Hippocampal formation (tissue), 2 donors: ENCODE results near the gene IFNA4.
"Not testable (repeated sequence)": the region's sequence is repeated elsewhere in the genome, so short reads cannot be mapped to it uniquely, and the experiment has no call there.

ENCODE experiments used
- DNase-seq, 2 donors: peaks; one replicate each; lab custom pipeline; 2025; lab: John Stamatoyannopoulos, UW

The IFNA4 gene

DNA sequence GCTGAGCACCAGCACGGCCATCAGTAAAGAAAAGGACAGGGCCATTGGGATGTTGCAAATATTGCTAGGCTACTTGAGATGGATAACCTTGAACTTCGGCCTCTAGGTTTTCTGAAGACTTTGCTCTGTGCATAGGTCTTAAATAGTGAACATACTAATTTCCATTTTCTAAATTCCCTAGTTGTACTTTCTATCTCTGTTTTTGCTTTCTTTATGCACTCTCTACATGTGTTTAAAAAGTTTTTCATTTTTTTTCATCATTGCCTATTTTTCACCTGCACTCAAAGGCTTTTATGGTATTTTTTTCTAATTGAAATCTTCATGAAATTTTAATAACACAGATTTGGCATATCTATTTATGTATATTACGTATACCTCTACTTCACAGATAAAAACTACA lies at the start of gene IFNA4:
Gene IFNA4, minus strand, starts transcription at position 101 of the 400 bp plus-strand sequence. Its CDS starts 56 bp downstream, at position 45.
- not testable (repeated sequence) for DNase-seq

DNA sequence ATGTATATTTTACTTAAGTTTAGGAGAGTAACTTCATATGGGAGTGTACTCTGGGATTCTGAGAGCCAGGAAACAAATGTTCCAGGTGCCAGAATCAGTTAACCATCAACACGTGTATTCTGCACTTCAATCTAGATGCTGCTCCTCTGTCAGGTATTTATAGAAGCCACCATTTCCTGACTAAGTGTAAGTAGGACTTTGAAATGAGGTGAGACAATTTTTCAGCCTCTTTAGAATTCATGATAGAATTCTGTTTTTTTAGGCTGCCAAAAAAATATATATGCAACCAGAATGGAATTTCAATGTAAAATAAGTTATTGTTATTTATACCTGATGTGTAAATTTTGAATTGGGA lies 49.0 kb upstream of the IFNA4 start:
- DNase-seq: not testable (repeated sequence)

DNA sequence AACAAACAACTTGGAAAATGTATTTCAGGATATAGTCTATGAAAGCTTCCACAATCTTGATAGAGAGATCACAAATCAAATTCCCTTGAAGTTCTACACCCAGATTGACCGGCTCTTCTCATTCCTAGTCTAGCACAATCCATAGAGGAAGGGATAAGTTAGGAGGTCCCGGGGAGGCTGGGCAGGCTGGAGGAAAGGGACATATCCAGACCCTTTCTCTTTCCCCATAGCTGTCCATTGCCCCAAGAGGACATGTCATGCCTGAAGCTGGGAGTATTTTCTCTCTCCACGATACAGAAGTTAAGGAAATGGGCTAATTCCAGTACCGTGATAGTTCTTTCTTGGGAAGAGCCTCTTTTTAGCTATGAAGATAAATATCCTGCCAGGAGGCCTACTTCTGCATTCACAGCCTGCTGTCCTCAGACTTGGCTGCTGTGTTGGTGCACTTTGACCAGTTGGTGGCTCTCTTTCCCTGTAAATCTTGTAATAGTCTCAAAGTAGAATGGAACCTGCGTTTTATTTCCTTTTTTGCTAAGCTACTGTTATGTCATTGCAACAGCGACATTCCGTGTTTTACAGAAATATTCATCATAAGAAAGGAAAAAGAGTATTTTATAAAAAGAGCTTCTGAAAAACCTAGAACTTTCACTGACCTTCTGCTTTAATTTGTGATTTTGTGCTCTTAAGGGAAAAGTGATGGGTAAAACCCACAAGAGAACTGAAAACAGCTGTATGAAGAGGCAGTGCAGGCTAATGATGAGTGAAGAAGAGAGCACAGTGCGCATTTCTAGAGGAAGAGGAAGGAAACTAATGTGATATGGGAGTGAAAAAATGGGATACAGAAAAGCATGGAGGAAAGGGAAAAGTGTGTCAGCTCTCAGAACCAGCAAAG lies 48.3 kb upstream of the IFNA4 start:
- peak; percentile 6 to 62 for DNase-seq

DNA sequence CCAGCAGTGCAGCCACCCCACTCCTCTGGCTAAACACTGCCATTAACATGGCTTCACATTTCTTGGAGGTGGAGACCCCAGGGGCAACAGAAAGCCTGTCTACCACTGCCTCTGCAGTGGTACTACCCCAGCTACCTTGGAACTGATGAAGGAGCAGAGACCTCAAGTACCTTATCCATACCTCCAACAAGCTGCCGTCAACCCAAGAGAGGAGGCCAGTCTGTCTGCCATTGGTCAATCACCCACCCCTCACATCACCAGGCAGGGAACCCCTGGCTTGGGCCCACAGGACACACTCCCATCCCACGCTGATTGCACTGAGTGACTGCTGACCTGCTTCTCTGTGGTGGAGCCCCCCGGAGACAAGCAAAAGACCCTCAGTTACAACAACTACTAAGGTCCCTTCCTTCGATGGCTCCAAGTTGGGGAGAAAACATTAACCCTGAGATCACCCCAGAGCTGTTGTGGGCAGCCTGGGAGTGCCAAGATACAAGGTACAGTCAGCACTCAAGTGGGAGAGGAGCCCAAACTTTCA lies 46.8 kb upstream of the IFNA4 start:
- DNase-seq: no peak

GRCh38 chr9:21233258-21233657 lies 45.9 kb upstream of the IFNA4 start:
- DNase-seq: no peak

- no peak for DNase-seq
Measured at GRCh38 chr9:21228122-21228521, 40.7 kb upstream of the IFNA4 start, which contains the start of gene IFNA17. Gene IFNA17 (minus strand): TSS chr9:21228222. CDS start chr9:21228173, 49 bp downstream.

DNA sequence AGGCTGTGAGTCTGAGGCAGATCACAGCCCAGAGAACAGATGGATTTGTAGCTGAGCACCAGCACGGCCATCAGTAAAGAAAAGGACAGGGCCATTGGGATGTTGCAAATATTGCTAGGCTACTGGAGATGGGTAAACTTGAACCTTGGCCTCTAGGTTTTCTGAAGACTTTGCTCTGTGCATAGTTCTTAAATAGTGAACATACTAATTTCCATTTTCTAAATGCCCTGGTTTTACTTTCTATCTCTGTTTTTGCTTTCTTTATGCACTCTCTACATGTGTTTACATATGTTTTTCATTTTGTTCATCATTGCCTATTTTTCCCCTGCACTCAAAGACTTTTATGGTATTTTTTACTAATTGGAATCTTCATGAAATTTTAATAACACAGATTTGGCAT lies 29.8 kb upstream of the IFNA4 start, which contains the start of gene IFNA16:
Gene IFNA16, minus strand, starts transcription at position 101 of the 400 bp plus-strand sequence. Its CDS starts 6 bp downstream, at position 95.
- DNase-seq: not testable (repeated sequence)

DNA sequence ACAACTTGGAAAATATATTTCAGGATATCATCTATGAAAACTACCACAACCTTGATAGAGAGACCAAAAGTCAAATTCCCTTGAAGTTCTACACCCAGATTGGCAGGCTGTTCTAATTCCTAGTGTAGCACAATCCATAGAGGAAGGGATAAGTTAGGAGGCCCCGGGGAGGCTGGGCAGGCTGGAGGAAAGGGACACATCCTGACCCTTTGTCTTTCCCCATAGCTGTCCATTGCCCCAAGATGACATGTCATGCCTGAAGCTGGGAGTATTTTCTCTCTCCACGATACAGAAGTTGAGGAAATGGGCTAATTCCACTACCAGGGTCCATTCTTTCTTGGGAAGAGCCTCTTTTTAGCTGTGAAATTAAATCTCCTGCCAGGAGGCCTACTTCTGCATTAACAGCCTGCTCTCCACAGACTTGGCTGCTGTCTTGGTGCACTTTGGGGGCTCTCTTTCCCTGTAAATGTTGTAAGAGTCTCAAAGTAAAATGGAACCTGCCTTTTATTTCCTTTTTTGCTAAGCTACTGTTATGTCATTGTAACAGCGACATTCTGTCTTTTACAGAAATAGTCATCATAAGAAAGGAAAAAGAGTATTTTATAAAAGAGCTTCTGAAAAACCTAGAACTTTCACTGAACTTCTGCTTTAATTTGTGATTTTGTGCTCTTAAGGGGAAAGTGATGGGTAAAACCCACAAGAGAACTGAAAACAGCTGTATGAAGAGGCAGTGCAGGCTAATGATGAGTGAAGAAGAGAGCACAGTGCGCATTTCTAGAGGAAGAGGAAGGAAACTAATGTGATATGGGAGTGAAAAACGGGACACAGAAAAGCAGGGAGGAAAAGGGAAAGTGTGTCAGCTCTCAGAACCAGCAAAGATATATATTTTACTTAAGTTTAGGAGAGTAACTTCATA lies 26.3 kb upstream of the IFNA4 start:
- not testable (repeated sequence) for DNase-seq

DNA sequence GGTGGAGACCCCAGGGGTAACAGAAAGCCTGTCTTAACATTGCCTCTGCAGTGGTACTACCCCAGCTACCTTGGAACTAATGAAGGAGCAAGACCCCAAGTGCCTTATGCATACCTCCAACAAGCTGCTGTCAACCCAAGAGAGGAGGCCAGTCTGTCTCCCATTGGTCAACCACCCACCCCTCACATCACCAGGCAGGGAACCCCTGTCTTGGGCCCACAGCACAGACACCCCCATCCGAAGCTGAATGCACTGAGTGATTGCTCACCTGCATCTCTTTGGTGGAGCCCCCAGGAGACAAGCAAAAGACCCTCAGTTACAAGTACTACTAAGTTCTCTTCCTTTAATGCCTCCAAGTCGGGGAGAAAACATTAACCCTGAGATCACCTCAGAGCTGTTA lies 24.8 kb upstream of the IFNA4 start:
- not testable (repeated sequence) for DNase-seq

DNA sequence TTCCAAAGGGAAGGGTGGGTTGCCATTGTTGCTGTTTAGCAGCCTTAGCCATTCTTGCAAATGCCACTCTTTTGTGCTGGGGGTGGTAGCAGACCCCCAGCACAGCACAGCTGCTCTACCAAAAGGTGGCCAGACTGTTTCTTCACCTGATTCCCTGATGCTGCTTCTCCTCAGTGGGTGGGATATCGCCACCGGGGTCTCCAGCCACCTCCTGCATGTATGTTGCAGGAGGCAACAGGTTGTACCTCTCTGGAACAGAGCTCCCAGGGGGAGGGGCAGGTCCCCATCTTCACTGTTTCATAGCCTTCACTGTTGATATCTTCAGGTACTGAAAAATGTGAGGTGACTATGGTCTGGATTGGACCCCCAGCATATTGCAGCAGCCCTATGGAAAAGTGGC lies 23.4 kb upstream of the IFNA4 start:
- not testable (repeated sequence) for DNase-seq

- no peak for DNase-seq
Measured at GRCh38 chr9:21210311-21210710, 22.9 kb upstream of the IFNA4 start.

DNA sequence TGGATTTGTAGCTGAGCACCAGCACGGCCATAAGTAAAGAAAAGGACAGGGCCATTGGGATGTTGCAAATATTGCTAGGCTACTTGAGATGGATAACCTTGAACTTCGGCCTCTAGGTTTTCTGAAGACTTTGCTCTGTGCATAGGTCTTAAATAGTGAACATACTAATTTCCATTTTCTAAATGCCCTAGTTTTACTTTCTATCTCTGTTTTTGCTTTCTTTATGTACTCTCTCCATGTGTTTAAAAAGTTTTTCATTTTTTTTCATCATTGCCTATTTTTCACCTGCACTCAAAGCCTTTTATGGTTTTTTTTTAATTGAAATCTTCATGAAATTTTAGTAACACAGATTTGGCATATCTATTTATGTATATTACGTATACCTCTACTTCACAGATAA lies 19.7 kb upstream of the IFNA4 start, which contains the start of gene IFNA10:
Gene IFNA10, minus strand, starts transcription at position 101 of the 400 bp plus-strand sequence. Its CDS starts 46 bp downstream, at position 55.
- DNase-seq: not testable (repeated sequence)

DNA sequence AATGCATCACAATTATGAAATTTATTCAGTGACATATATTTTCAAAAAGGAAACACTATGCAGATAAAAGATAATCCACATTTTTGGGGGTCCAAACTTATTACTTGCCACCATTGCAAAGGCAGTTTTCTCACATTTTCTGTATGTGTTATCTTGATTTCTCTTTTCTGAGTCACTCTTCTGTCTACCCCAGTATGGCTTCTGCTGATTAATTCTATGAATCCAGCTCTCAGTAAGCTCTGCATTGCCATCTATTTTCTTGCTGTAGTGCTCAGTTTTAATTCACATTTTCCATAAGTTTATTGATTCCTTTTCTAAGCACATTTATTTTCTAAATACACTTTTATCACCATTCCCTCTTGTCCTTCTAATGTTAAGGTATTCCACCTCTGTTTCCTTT lies 17.8 kb upstream of the IFNA4 start:
- DNase-seq: no peak

DNA sequence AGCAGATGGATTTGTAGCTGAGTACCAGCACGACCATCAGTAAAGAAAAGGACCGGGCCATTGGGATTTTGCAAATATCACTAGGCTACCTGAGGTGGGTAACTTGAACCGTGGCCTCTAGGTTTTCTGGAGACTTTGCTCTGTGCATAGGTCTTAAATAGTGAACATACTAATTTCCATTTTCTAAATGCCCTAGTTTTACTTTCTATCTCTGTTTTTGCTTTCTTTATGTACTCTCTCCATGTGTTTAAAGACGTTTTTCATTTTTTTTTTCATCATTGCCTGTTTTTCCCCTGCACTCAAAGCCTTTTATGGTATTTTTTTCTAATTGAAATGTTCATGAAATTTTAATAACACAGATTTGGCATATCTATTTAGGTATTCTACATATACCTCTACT lies 14.7 kb upstream of the IFNA4 start, which contains the start of gene IFNA7:
Gene IFNA7, minus strand, starts transcription at position 101 of the 400 bp plus-strand sequence. Its CDS starts 40 bp downstream, at position 61.
- not testable (repeated sequence) for DNase-seq

DNA sequence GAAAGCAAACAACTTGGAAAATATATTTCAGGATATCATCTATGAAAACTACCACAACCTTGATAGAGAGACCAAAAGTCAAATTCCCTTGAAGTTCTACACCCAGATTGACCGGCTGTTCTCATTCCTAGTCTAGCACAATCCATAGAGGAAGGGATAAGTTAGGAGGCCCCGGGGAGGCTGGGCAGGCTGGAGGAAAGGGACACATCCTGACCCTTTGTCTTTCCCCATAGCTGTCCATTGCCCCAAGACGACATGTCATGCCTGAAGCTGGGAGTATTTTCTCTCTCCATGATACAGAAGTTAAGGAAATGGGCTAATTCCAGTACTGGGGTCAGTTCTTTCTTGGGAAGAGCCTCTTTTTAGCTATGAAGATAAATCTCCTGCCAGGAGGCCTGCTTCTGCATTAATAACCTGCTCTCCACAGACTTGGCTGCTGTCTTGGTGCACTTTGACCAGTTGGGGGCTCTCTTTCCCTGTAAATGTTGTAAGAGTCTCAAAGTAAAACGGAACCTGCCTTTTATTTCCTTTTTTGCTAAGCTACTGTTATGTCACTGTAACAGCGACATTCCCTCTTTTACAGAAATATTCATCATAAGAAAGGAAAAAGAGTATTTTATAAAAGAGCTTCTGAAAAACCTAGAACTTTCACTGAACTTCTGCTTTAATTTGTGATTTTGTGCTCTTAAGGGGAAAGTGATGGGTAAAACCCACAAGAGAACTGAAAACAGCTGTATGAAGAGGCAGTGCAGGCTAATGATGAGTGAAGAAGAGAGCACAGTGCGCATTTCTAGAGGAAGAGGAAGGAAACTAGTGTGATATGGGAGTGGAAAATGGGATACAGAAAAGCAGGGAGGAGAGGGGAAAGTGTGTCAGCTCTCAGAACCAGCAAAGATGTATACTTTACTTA lies 7.7 kb upstream of the IFNA4 start:
- peak in 1 of 2 donors; percentile 6 for DNase-seq

GRCh38 chr9:21182810-21183736 lies 4.3 kb downstream of the IFNA4 start:
- DNase-seq: peak in 1 of 2 donors; percentile 2

GRCh38 chr9:21174671-21175070 lies 12.7 kb downstream of the IFNA4 start:
- DNase-seq: no peak

GRCh38 chr9:21172156-21172555 lies 15.2 kb downstream of the IFNA4 start:
- no peak for DNase-seq

- DNase-seq: no peak
Measured at GRCh38 chr9:21171351-21171750, 16.0 kb downstream of the IFNA4 start.

DNA sequence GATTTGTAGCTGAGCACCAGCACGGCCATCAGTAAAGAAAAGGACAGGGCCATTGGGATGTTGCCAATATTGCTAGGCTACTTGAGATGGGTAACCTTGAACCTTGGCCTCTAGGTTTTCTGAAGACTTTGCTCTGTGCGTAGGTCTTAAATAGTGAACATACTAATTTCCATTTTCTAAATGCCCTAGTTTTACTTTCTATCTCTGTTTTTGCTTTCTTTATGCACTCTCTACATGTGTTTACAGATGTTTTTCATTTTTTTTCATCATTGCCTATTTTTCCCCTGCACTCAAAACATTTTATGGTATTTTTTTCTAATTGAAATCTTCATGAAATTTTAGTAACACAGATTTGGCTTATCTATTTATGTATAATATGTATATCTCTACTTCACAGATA lies 20.8 kb downstream of the IFNA4 start, which contains the start of gene IFNA21:
Gene IFNA21, minus strand, starts transcription at position 101 of the 400 bp plus-strand sequence. Its CDS starts 48 bp downstream, at position 53.
- DNase-seq: not testable (repeated sequence)
